HG03103 (cell line): ENCODE results near the gene ACTN1.

ENCODE experiments used
- ATAC-seq: cut with Tn5 transposase; IDR thresholded peaks from one replicate; pipeline ENCODE4 v1.9.1; 2021; ENCODE audit warnings: low read depth; ENCODE audit not compliant: unreplicated experiment

ACTN1 gene

GRCh38 chr14:68970736-68971135, 8.4 kb downstream of the ACTN1 start:
- no peak for ATAC-seq

GRCh38 chr14:68970038-68970612, 9.0 kb downstream of the ACTN1 start:
- no peak for ATAC-seq

DNA sequence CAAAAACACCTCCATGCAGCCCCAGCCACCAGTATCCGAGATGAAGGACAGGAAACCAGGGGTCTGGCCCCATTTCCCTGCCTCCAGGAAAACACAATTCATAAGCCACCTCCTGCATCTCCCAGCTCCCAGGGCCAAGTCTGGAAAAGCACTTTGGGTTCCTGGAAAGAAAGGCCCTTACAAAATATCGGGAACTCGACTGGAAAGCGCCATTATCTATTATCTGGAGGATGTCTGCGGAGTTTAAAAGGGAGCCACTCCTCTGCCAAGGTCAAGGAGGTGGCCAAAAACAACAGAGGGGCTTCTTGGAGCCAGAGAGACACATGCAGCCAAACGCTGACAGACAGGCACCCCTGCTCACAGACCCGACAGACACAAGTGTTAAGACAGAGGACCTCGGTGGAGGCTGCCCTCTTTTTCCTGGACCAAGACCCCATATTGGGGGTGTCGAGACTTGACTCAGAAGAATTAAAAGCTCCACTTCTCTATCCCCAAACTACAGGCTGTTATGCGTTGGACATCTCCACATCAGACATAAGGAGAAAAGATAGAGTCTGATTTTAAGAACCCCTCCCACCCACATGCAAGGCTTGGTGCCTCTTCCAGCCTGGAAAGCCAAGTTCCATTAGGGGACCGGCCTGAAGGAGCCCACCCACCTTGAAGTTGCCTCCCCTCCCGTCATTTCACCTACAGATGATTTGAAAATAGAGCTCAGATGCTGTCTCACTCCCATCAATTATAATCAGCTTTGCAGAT, 9.6 kb downstream of the ACTN1 start:
- ATAC-seq, result no peak

GRCh38 chr14:68968721-68969120, 10.4 kb downstream of the ACTN1 start:
- no peak for ATAC-seq

- ATAC-seq, result no peak
Observed at GRCh38 chr14:68968051-68968450, 11.1 kb downstream of the ACTN1 start.

- no peak for ATAC-seq
Observed at GRCh38 chr14:68967459-68967940, 11.6 kb downstream of the ACTN1 start.

GRCh38 chr14:68966872-68967301, 12.2 kb downstream of the ACTN1 start:
- no peak for ATAC-seq

DNA sequence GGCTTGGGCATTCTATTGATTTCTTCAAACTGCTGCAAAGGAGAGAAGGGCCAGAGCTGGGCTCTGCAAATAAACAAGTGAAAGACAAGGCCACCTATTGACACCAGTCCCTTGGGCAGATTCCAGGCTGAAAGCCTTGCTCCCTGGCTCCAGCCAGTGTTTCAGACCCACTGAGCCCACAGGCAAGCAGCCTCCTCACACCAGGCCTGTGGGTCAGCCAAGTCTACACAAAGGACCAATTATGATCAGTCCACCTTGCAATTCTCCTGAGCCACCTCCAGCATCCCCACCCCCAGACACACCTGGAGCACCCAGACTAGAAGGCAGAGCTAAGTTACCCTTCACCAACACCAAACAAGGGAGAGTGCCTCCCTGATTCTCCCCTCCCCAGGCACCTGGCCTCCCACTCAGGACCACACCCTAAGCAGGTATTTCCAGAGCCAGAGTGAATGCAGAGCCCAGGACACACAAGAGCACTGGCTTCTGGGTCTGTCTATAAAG, 13.8 kb downstream of the ACTN1 start:
- no peak for ATAC-seq

- ATAC-seq, result no peak
Observed at GRCh38 chr14:68964300-68965093, 14.6 kb downstream of the ACTN1 start.

- ATAC-seq, result no peak
Observed at GRCh38 chr14:68962681-68963080, 16.4 kb downstream of the ACTN1 start.

- no peak for ATAC-seq
Observed at GRCh38 chr14:68961781-68962584, 17.1 kb downstream of the ACTN1 start.

GRCh38 chr14:68961361-68961760, 17.7 kb downstream of the ACTN1 start:
- no peak for ATAC-seq

- ATAC-seq, result no peak
Observed at GRCh38 chr14:68960123-68960522, 19.0 kb downstream of the ACTN1 start.

DNA sequence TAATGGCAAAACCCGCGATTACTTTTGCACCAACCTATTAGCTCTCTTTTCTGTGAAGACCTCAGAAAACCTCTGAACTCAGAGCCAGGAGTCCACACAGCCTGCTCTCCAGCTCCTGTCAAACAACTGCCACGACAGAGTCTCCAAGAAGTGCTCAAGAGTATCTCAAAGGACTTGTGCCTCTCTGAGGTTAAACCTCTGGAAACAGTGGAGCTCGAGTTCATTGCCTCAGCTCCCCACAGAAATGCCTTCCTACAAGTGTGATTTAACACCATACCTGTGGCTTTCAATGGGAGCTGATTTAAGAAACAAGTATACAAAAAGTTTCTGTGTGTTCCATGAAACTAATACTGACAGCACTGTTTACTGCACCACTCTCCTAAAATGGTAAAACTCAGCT, 20.1 kb downstream of the ACTN1 start:
- ATAC-seq, result no peak

DNA sequence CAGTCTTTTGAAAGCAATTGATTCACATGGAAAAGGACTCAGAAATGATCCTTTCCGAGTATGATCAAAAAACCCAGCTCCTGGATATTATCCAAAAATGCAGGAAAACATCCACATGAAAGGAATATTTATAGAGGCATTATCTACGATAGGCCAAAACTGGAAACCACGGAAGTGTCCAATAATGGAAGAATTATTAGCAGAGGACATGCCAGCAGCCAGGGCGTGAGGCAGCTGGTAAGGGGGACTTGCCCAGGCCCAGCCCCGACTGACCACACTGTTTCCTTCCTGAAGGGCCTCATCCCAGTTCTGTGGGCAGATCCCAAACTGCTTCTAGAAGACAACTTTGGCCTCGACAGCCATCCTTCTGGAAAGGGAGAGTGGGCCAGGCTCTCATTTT, 20.5 kb downstream of the ACTN1 start:
- no peak for ATAC-seq

DNA sequence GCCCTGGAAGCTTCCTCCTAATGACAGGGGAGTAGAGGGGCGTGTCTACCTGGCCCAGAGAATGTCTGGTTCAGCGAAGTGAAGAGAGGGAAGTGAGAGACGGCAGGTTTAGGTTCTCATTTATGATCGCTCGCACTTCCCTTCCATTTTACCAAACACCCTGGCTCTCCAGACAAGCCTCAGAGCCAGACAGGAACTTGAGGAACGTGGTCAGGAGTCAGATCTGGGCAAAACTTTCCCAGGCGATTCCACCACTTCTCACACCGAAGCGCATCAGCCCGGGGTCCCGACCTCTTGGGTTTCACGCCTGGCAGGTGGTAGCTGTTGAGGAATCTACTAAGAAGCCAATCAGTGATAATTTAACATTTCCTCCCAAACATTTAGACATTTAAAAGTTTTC, 21.3 kb downstream of the ACTN1 start:
- ATAC-seq, result no peak

DNA sequence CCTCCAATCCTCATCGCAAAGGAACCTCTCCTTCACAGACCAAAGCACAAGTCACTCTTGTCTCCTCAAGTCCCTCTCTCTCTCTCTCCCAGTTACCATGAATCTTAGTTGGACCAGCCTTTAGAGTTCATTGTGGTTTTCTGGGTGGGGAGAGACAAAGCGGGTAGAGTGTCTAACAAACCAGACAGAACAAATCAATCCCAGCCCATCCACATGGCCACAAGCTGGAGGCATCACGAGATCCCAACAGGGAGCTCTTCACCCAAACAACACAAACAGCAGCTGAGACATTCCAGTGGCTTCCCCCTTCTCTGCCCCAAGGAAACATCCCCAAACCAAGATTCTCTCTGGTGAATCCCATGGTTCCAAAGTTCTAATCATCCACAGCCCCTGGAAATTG, 22.4 kb downstream of the ACTN1 start:
- no peak for ATAC-seq

DNA sequence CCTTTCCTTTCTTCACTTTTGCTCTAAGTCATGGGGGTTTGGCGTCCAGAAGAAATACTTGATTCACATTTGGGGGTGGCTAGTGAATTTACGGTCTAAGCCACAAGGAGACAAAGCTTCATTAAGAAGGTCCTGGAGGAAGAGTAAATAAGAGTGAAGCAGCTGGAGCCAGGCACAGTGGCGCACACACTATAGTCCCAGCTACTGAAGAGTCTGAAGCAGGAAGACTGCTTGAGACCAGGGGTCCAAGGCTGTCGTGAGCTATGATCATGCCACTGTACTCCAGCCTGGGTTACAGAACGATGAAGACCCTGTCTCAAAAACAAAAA, 23.3 kb downstream of the ACTN1 start:
- ATAC-seq, result no peak

- no peak for ATAC-seq
Observed at GRCh38 chr14:68955164-68955850, 23.8 kb downstream of the ACTN1 start.

GRCh38 chr14:68953196-68953555, 25.9 kb downstream of the ACTN1 start:
- ATAC-seq, result no peak
